ENCODE measurements around the gene ADGRB2.

DNA sequence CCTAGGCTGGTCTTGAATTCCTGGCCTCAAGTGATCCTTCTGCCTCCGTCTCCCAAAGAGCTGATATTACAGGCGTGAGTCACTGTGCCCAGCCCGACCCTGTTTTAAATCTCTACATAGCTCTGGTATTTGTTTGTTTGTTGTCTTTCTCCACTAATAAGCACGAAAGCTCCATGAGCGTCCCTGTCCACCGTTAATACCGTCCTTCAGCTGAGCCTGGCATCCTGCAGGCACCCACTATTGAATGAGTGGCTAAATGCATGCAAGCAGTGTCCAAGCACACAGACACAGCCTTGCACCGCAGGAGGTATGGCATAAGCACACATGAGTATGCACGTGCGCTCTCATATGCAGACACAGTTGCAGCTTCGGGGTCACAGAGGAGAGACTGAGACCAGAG lies 55.8 kb downstream of the ADGRB2 start:
- TF ChIP-seq CTCF (conservative IDR thresholded peaks at IDR 0.05 in 1 of 2, IDR thresholded peaks at IDR 0.05 in 1 of 2; ENCODE audit: low read depth in 1 of 2, low read length in 2 of 2) (no peak), EZH2 (IDR thresholded peaks at IDR 0.05; ENCODE audit: low read length, missing control alignments) (no peak)
